ENCODE data around the gene VANGL1. TPM values are rescaled to one million over a fixed set of nuclear protein-coding genes. Genes with fewer than 3 reads are reported as not detected.

The VANGL1 gene
- total RNA-seq, 2 experiments from 2014 or later: 1.1 to 1.8 TPM

- Mint-ChIP-seq H3K9me3 (no peaks in the 10 kb centered on the region), H3K4me3 (no peak overlapping the region), H3K27me3 (no peaks in the 10 kb centered on the region), H3K4me1 (ENCODE audit: low read depth) (no peaks in the 10 kb centered on the region), H3K36me3 (ENCODE audit: low read depth) (no peaks in the 10 kb centered on the region), H3K27ac (no peak overlapping the region)
- Histone ChIP-seq H3K4me1 (ENCODE audit: insufficient read depth, low read length) (no peaks in the 10 kb centered on the region), H3K9me3 (ENCODE audit: control insufficient read depth in 1 of 2, insufficient read depth in 1 of 2, low read length in 2 of 2) (no peaks in the 10 kb centered on the region), H3K27ac (ENCODE audit: low read depth in 1 of 2, low read length in 2 of 2) (no peak overlapping the region), H3K27me3 (ENCODE audit: control insufficient read depth in 1 of 2, insufficient read depth in 2 of 2, low read length in 2 of 2) (no peaks in the 10 kb centered on the region), H3K36me3 (ENCODE audit: insufficient read depth, low read length) (no peaks in the 10 kb centered on the region), H3K4me3 (ENCODE audit: low read length) (no peak overlapping the region)
- intact Hi-C loops (cut with DNase I, micrococcal nuclease): no loop called here
- ATAC-seq (ENCODE audit: poor library complexity) (no peak), DNase-seq (no peak)
- CTCF ChIA-PET: no interaction called here
- no peak for TF ChIP-seq CTCF (IDR thresholded peaks at IDR 0.05)
- POLR2A ChIA-PET: no interaction called here
Observed at GRCh38 chr1:115682792-115683191, 41.0 kb downstream of the VANGL1 start.

GRCh38 chr1:115685029-115685705 is 43.4 kb downstream of the VANGL1 start:
- H3K27ac Mint-ChIP-seq: no peak overlapping the region
- CTCF ChIA-PET: no interaction called here
- peaks cover 4% of the 10 kb centered on the region for H3K36me3 Mint-ChIP-seq (ENCODE audit: low read depth)

GRCh38 chr1:115687744-115688143 is 46.0 kb downstream of the VANGL1 start:
- ChIA-PET CTCF (no interaction called here), POLR2A (no interaction called here)
- no peaks in the 10 kb centered on the region for H3K9me3 Mint-ChIP-seq
- H3K4me1 Mint-ChIP-seq (ENCODE audit: low read depth): no peaks in the 10 kb centered on the region
- no peaks in the 10 kb centered on the region for H3K27me3 Mint-ChIP-seq
- intact Hi-C loops (cut with DNase I, micrococcal nuclease): no loop called here
- peaks cover 4% of the 10 kb centered on the region for H3K36me3 Mint-ChIP-seq (ENCODE audit: low read depth)
- H3K4me1 ChIP-seq (ENCODE audit: insufficient read depth, low read length): no peaks in the 10 kb centered on the region
- no peak for TF ChIP-seq CTCF (IDR thresholded peaks at IDR 0.05)
- no peaks in the 10 kb centered on the region for H3K27me3 ChIP-seq (ENCODE audit: control insufficient read depth in 1 of 2, insufficient read depth in 2 of 2, low read length in 2 of 2)
- DNase-seq (no peak), ATAC-seq (ENCODE audit: poor library complexity) (no peak)
- H3K36me3 ChIP-seq (ENCODE audit: insufficient read depth, low read length): no peaks in the 10 kb centered on the region
- H3K27ac Mint-ChIP-seq: no peak overlapping the region
- H3K9me3 ChIP-seq (ENCODE audit: control insufficient read depth in 1 of 2, insufficient read depth in 1 of 2, low read length in 2 of 2): no peaks in the 10 kb centered on the region
- H3K27ac ChIP-seq (ENCODE audit: low read depth in 1 of 2, low read length in 2 of 2): no peak overlapping the region
- no peak overlapping the region for H3K4me3 ChIP-seq (ENCODE audit: low read length)
- H3K4me3 Mint-ChIP-seq: no peak overlapping the region

More at GRCh38 chr1:115685029-115685705, 43.4 kb downstream of the VANGL1 start:
- intact Hi-C loops (cut with DNase I, micrococcal nuclease): no loop called here
- no peak for TF ChIP-seq CTCF (IDR thresholded peaks at IDR 0.05)
- Histone ChIP-seq H3K36me3 (ENCODE audit: insufficient read depth, low read length) (no peaks in the 10 kb centered on the region), H3K9me3 (ENCODE audit: control insufficient read depth in 1 of 2, insufficient read depth in 1 of 2, low read length in 2 of 2) (no peaks in the 10 kb centered on the region), H3K27me3 (ENCODE audit: control insufficient read depth in 1 of 2, insufficient read depth in 2 of 2, low read length in 2 of 2) (no peaks in the 10 kb centered on the region), H3K27ac (ENCODE audit: low read depth in 1 of 2, low read length in 2 of 2) (no peak overlapping the region), H3K4me3 (ENCODE audit: low read length) (no peak overlapping the region), H3K4me1 (ENCODE audit: insufficient read depth, low read length) (no peaks in the 10 kb centered on the region)
- no peaks in the 10 kb centered on the region for H3K4me1 Mint-ChIP-seq (ENCODE audit: low read depth)
- no peaks in the 10 kb centered on the region for H3K27me3 Mint-ChIP-seq
- no peak for ATAC-seq (ENCODE audit: poor library complexity)
- H3K9me3 Mint-ChIP-seq: no peaks in the 10 kb centered on the region
- DNase-seq: no peak
- POLR2A ChIA-PET: no interaction called here
- no peak overlapping the region for H3K4me3 Mint-ChIP-seq

Measured in CD4-positive, alpha-beta T cell (primary cell).